GM12892 (cell line): ENCODE data around the gene EIF1AY. TPM values are rescaled to one million over a fixed set of nuclear protein-coding genes. Genes with fewer than 3 reads are reported as not detected.
"Not testable (repeated sequence)": the region's sequence is repeated elsewhere in the genome, so short reads cannot be mapped to it uniquely, and the experiment has no call there.

Source experiments
- DNase-seq: peaks from one replicate; pipeline ENCODE4 v3.0.0; 2011; ENCODE audit not compliant: insufficient read length
- FAIRE-seq: peaks from 2 replicates; lab custom pipeline; 2011; peaks lifted over from hg19 to GRCh38; lab: Jason Lieb, UNC
- POLR2A ChIP-seq: IDR thresholded peaks from 2 replicates; pipeline ENCODE4 v1.6.1; 2011; ENCODE audit warnings: low read depth, low read length, control low read depth
- POLR2AphosphoS5 ChIP-seq: IDR thresholded peaks from 2 replicates; pipeline ENCODE4 v1.6.1; 2011; ENCODE audit warnings: low read depth, low read length, control low read depth
- TAF1 ChIP-seq: IDR thresholded peaks from 2 replicates; pipeline ENCODE4 v1.6.1; 2011; ENCODE audit warnings: low read depth, mild to moderate bottlenecking, control low read depth, low read length, borderline replicate concordance
- polyA plus RNA-seq: library from polyadenylated mRNA; unstranded; fragments of >200 nt; gene quantifications from one replicate; pipeline ENCODE4 v1.2.1, GENCODE V29; 2012; ENCODE audit warnings: missing spikeins, inconsistent platforms; ENCODE audit not compliant: missing spikeins

Gene EIF1AY
- 0.34 TPM for polyA plus RNA-seq

GRCh38 chrY:20575531-20576121, at the start of gene EIF1AY:
Gene EIF1AY, plus strand, starts transcription at chrY:20575776. Its CDS starts 96 bp downstream, at chrY:20575872.
- DNase-seq: no peak
- TF ChIP-seq POLR2AphosphoS5 (no peak), TAF1 (no peak), POLR2A (no peak)
- FAIRE-seq: no peak

GRCh38 chrY:20528435-20528834, 47.1 kb upstream of the EIF1AY start:
- no peak for TF ChIP-seq POLR2A
- no peak for TF ChIP-seq TAF1
- no peak for TF ChIP-seq POLR2AphosphoS5
- FAIRE-seq: no peak
- no peak for DNase-seq

- TF ChIP-seq POLR2A (no peak), POLR2AphosphoS5 (no peak), TAF1 (no peak)
- DNase-seq (no peak), FAIRE-seq (no peak)
Observed at GRCh38 chrY:20538186-20538585, 37.4 kb upstream of the EIF1AY start.

GRCh38 chrY:20538933-20539332, 36.6 kb upstream of the EIF1AY start:
- DNase-seq (no peak), FAIRE-seq (no peak)
- TF ChIP-seq TAF1: no peak
- TF ChIP-seq POLR2AphosphoS5: no peak
- no peak for TF ChIP-seq POLR2A

- FAIRE-seq (no peak), DNase-seq (no peak)
- TF ChIP-seq POLR2AphosphoS5: no peak
- no peak for TF ChIP-seq TAF1
- no peak for TF ChIP-seq POLR2A
Observed at GRCh38 chrY:20544451-20544960, 31.1 kb upstream of the EIF1AY start.

- FAIRE-seq (no peak), DNase-seq (no peak)
- TF ChIP-seq TAF1: no peak
- no peak for TF ChIP-seq POLR2A
- TF ChIP-seq POLR2AphosphoS5: no peak
Observed at GRCh38 chrY:20546071-20546470, 29.5 kb upstream of the EIF1AY start.

GRCh38 chrY:20549289-20549688, 26.3 kb upstream of the EIF1AY start:
- FAIRE-seq (no peak), DNase-seq (no peak)
- TF ChIP-seq POLR2A (no peak), TAF1 (no peak), POLR2AphosphoS5 (no peak)

GRCh38 chrY:20551840-20552239, 23.7 kb upstream of the EIF1AY start:
- no peak for FAIRE-seq
- no peak for DNase-seq
- TF ChIP-seq TAF1 (no peak), POLR2AphosphoS5 (no peak), POLR2A (no peak)

GRCh38 chrY:20552764-20553323, 22.7 kb upstream of the EIF1AY start:
- DNase-seq, FAIRE-seq: not testable (repeated sequence)

GRCh38 chrY:20555820-20556219, 19.8 kb upstream of the EIF1AY start:
- FAIRE-seq (no peak), DNase-seq (no peak)
- TF ChIP-seq TAF1 (no peak), POLR2AphosphoS5 (no peak), POLR2A (no peak)

GRCh38 chrY:20558677-20559076, 16.9 kb upstream of the EIF1AY start:
- FAIRE-seq: no peak
- TF ChIP-seq TAF1: no peak
- no peak for TF ChIP-seq POLR2AphosphoS5
- no peak for TF ChIP-seq POLR2A
- DNase-seq: no peak

GRCh38 chrY:20559873-20560512, 15.6 kb upstream of the EIF1AY start:
- DNase-seq: no peak
- no peak for FAIRE-seq
- no peak for TF ChIP-seq POLR2AphosphoS5
- no peak for TF ChIP-seq TAF1
- TF ChIP-seq POLR2A: no peak
